ENCODE data around the gene AIF1.

The AIF1 gene

DNA sequence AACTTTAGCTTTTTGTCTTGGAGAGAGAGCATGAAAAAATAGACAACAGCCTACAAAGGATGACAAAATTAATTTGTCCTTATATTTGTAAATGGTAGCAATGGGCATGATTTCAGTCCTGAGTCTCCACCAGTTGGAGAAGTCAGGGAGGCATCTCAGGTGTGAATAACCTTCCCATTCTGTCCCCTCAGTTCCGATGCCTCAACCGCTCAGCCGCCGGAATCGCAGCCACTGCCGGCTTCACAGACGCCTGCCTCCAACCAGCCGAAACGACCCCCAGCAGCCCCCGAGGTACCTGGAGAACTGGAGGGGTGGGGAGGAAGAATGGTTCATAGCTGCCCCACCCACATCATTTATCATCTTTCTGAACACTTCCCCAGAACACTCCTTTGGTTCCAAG, 9.0 kb downstream of the AIF1 start:
- Histone ChIP-seq H2AFZ (ENCODE audit: low read length, unreplicated experiment) (no peak overlapping the region), H3K4me3 (ENCODE audit: low read depth, low read length) (no peak overlapping the region), H3K4me1 (ENCODE audit: control insufficient read depth, insufficient read depth, low read length, unreplicated experiment) (peaks cover 7% of the 10 kb centered on the region), H3K27me3 (ENCODE audit: insufficient read depth, low read length) (no peaks in the 10 kb centered on the region), H3K27ac (ENCODE audit: low read depth, low read length) (no peak overlapping the region), H3K79me2 (ENCODE audit: control insufficient read depth, insufficient read depth, low read length, unreplicated experiment) (peaks cover 72% of the 10 kb centered on the region), H3K36me3 (ENCODE audit: insufficient read depth, low read length) (peaks cover 49% of the 10 kb centered on the region)

DNA sequence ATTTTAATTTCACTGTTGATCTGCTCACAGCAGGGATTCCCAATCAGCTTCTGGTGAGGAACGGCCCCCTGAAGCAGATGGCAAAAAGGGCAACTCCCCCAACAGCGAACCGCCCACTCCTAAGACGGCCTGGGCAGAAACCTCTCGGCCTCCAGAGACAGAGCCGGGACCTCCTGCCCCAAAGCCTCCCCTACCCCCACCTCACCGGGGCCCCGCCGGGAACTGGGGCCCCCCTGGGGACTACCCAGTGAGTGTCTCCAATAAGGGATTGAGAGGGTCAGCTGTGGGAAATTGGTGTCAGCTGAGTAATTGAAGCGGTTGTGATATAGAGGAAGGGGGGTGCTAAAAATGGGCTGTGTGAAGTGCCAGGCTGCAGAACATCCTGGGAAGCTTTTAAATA, 11.9 kb downstream of the AIF1 start:
- no peaks in the 10 kb centered on the region for H3K27me3 ChIP-seq (ENCODE audit: insufficient read depth, low read length)
- no peak overlapping the region for H2AFZ ChIP-seq (ENCODE audit: low read length, unreplicated experiment)
- H3K4me3 ChIP-seq (ENCODE audit: low read depth, low read length), result no peak overlapping the region
- H3K79me2 ChIP-seq (ENCODE audit: control insufficient read depth, insufficient read depth, low read length, unreplicated experiment), result peaks cover 62% of the 10 kb centered on the region
- H3K4me1 ChIP-seq (ENCODE audit: control insufficient read depth, insufficient read depth, low read length, unreplicated experiment), result peaks cover 7% of the 10 kb centered on the region
- H3K36me3 ChIP-seq (ENCODE audit: insufficient read depth, low read length), result peaks cover 57% of the 10 kb centered on the region
- H3K27ac ChIP-seq (ENCODE audit: low read depth, low read length), result no peak overlapping the region

DNA sequence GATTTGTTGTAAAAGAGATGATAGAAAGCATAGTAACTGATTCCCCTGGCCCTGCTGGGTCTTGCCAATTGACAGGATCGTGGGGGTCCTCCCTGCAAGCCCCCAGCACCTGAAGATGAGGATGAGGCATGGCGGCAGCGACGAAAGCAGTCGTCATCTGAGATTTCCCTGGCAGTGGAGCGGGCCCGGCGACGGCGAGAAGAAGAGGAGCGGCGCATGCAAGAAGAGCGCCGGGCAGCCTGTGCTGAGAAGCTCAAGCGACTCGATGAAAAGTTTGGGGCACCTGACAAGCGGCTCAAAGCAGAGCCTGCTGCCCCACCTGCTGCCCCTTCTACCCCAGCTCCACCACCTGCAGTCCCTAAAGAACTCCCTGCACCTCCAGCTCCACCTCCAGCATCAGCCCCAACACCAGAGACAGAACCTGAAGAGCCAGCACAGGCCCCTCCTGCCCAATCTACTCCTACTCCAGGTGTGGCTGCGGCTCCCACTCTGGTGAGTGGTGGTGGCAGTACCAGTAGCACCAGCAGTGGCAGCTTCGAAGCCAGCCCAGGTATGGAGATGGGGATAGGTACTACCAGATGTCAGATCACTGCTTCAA, 12.8 kb downstream of the AIF1 start:
- Histone ChIP-seq H3K36me3 (ENCODE audit: insufficient read depth, low read length) (peaks cover 59% of the 10 kb centered on the region), H3K4me3 (ENCODE audit: low read depth, low read length) (no peak overlapping the region), H3K27ac (ENCODE audit: low read depth, low read length) (no peak overlapping the region), H2AFZ (ENCODE audit: low read length, unreplicated experiment) (no peak overlapping the region), H3K4me1 (ENCODE audit: control insufficient read depth, insufficient read depth, low read length, unreplicated experiment) (peaks cover 2% of the 10 kb centered on the region), H3K79me2 (ENCODE audit: control insufficient read depth, insufficient read depth, low read length, unreplicated experiment) (peaks cover 56% of the 10 kb centered on the region), H3K27me3 (ENCODE audit: insufficient read depth, low read length) (no peaks in the 10 kb centered on the region)

DNA sequence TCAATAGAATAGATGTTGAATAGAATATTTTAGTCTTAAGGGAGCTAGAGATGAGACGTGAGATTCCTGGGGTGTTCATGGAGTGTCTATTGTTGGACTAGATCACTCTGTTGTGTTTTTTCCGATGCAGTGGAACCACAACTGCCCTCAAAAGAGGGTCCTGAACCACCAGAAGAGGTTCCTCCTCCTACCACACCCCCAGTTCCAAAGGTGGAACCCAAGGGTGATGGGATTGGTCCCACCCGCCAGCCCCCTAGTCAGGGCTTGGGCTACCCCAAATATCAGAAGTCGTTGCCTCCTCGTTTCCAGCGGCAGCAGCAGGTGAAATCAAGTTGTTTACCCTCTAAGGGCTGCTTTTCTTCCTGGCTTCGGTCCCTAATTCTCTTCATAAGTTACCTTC, 14.0 kb downstream of the AIF1 start:
- Histone ChIP-seq H3K4me3 (ENCODE audit: low read depth, low read length) (no peak overlapping the region), H2AFZ (ENCODE audit: low read length, unreplicated experiment) (no peak overlapping the region), H3K27ac (ENCODE audit: low read depth, low read length) (no peak overlapping the region), H3K79me2 (ENCODE audit: control insufficient read depth, insufficient read depth, low read length, unreplicated experiment) (peaks cover 44% of the 10 kb centered on the region), H3K27me3 (ENCODE audit: insufficient read depth, low read length) (no peaks in the 10 kb centered on the region), H3K36me3 (ENCODE audit: insufficient read depth, low read length) (peaks cover 62% of the 10 kb centered on the region), H3K4me1 (ENCODE audit: control insufficient read depth, insufficient read depth, low read length, unreplicated experiment) (no peaks in the 10 kb centered on the region)

DNA sequence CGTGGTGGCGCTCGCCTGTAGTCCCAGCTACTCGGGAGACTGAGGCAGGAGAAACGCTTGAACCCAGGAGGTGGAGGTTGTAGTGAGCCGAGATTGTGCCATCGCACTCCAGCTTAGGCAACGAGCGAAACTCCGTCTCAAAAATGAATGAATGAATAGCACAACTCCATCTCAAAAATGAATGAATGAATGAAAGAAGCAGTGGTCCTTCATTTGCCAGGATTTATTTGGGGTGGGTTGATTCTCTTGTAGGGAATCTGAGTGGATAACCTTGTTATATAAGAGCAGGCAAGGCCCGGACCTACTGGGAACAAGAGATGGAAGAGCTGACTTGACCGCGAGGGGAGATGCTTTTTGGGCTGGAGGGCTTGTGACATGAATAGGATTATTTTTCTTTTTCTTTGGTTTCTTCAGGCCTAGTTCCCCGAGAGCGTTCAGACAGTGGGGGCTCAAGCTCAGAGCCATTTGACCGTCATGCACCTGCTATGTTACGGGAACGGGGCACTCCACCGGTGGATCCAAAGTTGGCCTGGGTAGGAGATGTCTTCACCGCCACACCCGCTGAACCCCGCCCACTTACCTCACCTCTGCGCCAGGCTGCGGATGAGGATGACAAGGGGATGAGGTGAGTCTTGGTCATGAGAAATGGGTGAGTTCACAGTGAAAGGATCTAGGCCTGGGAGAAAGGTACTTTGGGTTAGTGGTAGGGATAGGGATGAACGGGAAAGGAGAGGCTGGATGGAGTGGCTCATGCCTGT, 15.3 kb downstream of the AIF1 start:
- H3K4me3 ChIP-seq (ENCODE audit: low read depth, low read length), result no peak overlapping the region
- no peak overlapping the region for H2AFZ ChIP-seq (ENCODE audit: low read length, unreplicated experiment)
- H3K4me1 ChIP-seq (ENCODE audit: control insufficient read depth, insufficient read depth, low read length, unreplicated experiment), result no peaks in the 10 kb centered on the region
- peaks cover 62% of the 10 kb centered on the region for H3K36me3 ChIP-seq (ENCODE audit: insufficient read depth, low read length)
- no peaks in the 10 kb centered on the region for H3K27me3 ChIP-seq (ENCODE audit: insufficient read depth, low read length)
- no peak overlapping the region for H3K27ac ChIP-seq (ENCODE audit: low read depth, low read length)
- H3K79me2 ChIP-seq (ENCODE audit: control insufficient read depth, insufficient read depth, low read length, unreplicated experiment), result peaks cover 33% of the 10 kb centered on the region

DNA sequence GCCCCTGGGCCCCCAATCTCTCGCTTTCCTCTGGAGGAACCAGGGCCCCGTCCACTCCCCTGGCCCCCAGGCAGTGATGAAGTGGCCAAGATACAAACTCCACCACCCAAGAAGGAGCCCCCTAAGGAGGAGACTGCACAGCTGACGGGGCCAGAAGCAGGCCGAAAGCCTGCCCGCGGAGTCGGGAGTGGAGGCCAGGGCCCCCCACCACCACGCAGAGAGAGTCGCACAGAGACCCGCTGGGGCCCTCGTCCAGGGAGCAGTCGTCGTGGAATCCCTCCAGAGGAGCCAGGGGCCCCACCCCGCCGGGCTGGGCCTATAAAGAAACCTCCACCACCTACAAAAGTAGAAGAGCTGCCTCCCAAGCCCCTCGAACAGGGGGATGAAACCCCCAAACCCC, 16.2 kb downstream of the AIF1 start:
- Histone ChIP-seq H3K27ac (ENCODE audit: low read depth, low read length) (no peak overlapping the region), H3K36me3 (ENCODE audit: insufficient read depth, low read length) (peaks cover 59% of the 10 kb centered on the region; the same call in 1 of the 2 replicates), H3K79me2 (ENCODE audit: control insufficient read depth, insufficient read depth, low read length, unreplicated experiment) (peaks cover 24% of the 10 kb centered on the region), H3K4me1 (ENCODE audit: control insufficient read depth, insufficient read depth, low read length, unreplicated experiment) (no peaks in the 10 kb centered on the region), H3K4me3 (ENCODE audit: low read depth, low read length) (no peak overlapping the region), H2AFZ (ENCODE audit: low read length, unreplicated experiment) (no peak overlapping the region), H3K27me3 (ENCODE audit: insufficient read depth, low read length) (no peaks in the 10 kb centered on the region)

DNA sequence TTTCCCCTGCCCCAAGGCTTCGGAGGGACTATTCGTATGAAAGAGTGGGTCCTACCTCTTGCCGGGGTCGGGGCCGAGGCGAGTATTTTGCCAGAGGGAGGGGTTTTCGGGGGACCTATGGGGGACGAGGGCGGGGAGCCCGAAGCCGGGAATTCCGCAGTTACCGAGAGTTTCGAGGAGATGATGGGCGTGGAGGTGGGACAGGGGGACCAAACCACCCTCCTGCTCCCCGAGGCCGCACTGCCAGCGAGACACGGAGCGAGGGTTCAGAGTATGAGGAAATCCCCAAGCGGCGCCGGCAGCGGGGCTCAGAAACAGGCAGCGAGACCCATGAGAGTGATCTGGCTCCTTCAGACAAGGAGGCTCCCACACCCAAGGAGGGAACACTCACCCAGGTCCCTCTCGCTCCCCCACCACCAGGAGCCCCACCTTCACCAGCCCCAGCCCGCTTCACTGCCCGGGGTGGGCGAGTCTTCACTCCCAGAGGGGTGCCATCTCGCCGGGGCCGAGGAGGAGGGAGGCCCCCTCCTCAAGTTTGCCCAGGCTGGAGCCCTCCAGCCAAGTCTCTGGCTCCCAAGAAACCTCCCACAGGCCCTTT, 16.7 kb downstream of the AIF1 start:
- peaks cover 20% of the 10 kb centered on the region for H3K79me2 ChIP-seq (ENCODE audit: control insufficient read depth, insufficient read depth, low read length, unreplicated experiment)

DNA sequence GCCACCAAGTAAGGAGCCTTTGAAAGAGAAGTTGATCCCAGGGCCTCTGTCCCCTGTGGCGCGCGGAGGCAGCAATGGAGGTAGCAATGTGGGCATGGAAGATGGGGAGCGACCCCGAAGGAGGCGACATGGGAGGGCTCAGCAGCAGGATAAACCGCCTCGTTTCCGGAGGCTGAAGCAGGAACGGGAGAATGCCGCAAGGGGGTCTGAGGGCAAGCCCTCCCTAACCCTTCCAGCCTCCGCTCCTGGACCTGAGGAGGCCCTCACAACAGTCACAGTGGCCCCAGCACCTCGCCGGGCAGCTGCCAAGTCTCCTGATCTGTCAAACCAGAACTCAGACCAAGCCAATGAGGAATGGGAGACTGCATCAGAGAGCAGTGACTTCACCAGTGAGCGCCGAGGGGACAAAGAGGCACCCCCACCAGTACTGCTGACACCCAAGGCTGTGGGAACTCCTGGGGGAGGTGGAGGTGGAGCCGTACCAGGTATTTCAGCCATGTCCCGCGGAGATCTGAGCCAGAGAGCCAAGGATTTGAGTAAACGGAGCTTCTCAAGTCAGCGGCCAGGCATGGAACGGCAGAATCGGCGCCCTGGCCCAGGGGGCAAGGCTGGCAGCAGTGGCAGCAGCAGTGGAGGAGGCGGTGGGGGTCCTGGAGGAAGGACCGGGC, 17.4 kb downstream of the AIF1 start:
- H3K4me1 ChIP-seq (ENCODE audit: control insufficient read depth, insufficient read depth, low read length, unreplicated experiment), result no peaks in the 10 kb centered on the region
- peaks cover 15% of the 10 kb centered on the region for H3K79me2 ChIP-seq (ENCODE audit: control insufficient read depth, insufficient read depth, low read length, unreplicated experiment)
- no peak overlapping the region for H2AFZ ChIP-seq (ENCODE audit: low read length, unreplicated experiment)
- no peaks in the 10 kb centered on the region for H3K27me3 ChIP-seq (ENCODE audit: insufficient read depth, low read length)
- no peak overlapping the region for H3K27ac ChIP-seq (ENCODE audit: low read depth, low read length)
- peaks cover 49% of the 10 kb centered on the region; the same call in 1 of the 2 replicates for H3K36me3 ChIP-seq (ENCODE audit: insufficient read depth, low read length)
- H3K4me3 ChIP-seq (ENCODE audit: low read depth, low read length), result no peak overlapping the region

More for the DNA sequence above, 16.7 kb downstream of the AIF1 start:
- no peak overlapping the region for H2AFZ ChIP-seq (ENCODE audit: low read length, unreplicated experiment)
- no peak overlapping the region for H3K27ac ChIP-seq (ENCODE audit: low read depth, low read length)
- H3K27me3 ChIP-seq (ENCODE audit: insufficient read depth, low read length), result no peaks in the 10 kb centered on the region
- H3K4me3 ChIP-seq (ENCODE audit: low read depth, low read length), result no peak overlapping the region
- H3K36me3 ChIP-seq (ENCODE audit: insufficient read depth, low read length), result peaks cover 55% of the 10 kb centered on the region; the same call in 1 of the 2 replicates
- no peaks in the 10 kb centered on the region for H3K4me1 ChIP-seq (ENCODE audit: control insufficient read depth, insufficient read depth, low read length, unreplicated experiment)

DNA sequence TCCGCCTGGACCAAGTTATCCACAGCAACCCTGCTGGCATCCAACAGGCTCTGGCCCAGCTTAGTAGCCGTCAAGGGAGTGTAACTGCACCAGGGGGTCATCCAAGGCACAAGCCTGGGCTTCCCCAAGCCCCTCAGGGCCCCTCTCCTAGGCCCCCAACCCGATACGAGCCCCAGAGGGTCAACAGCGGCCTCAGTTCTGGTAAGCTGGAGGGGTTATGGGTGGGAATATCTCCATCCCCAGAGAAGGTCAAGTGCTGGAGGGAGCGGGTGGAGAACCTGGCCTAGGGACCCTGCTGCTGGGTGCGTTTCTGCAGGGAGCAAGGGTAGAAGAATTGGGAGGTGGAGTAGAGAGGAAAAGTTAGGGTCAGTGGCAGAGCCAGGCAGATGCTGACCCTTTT, 18.4 kb downstream of the AIF1 start:
- Histone ChIP-seq H3K4me3 (ENCODE audit: low read depth, low read length) (no peak overlapping the region), H3K27me3 (ENCODE audit: insufficient read depth, low read length) (no peaks in the 10 kb centered on the region), H3K4me1 (ENCODE audit: control insufficient read depth, insufficient read depth, low read length, unreplicated experiment) (no peaks in the 10 kb centered on the region), H3K27ac (ENCODE audit: low read depth, low read length) (no peak overlapping the region), H3K79me2 (ENCODE audit: control insufficient read depth, insufficient read depth, low read length, unreplicated experiment) (peaks cover 7% of the 10 kb centered on the region), H3K36me3 (ENCODE audit: insufficient read depth, low read length) (peaks cover 42% of the 10 kb centered on the region; the same call in 1 of the 2 replicates), H2AFZ (ENCODE audit: low read length, unreplicated experiment) (no peak overlapping the region)

DNA sequence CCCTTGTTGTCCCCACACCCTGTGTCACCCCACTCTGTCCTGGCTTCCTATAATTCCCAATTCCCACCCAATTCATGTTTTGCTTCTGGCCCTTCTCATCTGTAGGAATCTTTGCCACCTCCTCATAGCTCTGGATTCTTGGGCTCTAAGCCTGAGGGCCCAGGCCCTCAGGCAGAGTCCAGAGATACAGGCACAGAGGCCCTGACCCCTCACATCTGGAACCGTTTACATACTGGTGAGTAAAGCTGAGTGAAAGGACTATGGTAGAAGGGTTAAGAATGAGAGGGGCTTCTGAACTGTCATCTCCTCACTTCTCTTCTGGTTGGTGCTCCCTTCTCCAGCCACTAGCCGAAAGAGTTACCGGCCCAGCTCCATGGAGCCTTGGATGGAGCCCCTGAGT, 19.1 kb downstream of the AIF1 start:
- no peak overlapping the region for H2AFZ ChIP-seq (ENCODE audit: low read length, unreplicated experiment)
- H3K27me3 ChIP-seq (ENCODE audit: insufficient read depth, low read length), result no peaks in the 10 kb centered on the region
- peaks cover 37% of the 10 kb centered on the region; the same call in 1 of the 2 replicates for H3K36me3 ChIP-seq (ENCODE audit: insufficient read depth, low read length)
- peaks cover 4% of the 10 kb centered on the region for H3K79me2 ChIP-seq (ENCODE audit: control insufficient read depth, insufficient read depth, low read length, unreplicated experiment)
- H3K27ac ChIP-seq (ENCODE audit: low read depth, low read length), result no peak overlapping the region
- H3K4me3 ChIP-seq (ENCODE audit: low read depth, low read length), result no peak overlapping the region
- peaks cover 2% of the 10 kb centered on the region for H3K4me1 ChIP-seq (ENCODE audit: control insufficient read depth, insufficient read depth, low read length, unreplicated experiment)

Measured in ACC112 (cell line).